WI38 (cell line): ENCODE results near the gene IREB2.
A peak's percentile ranks its signal among the peaks of the same experiment; 100 is the strongest.

ENCODE experiments used
- H3K4me3 ChIP-seq: 2 replicates; pipeline ENCODE4 v1.5.1; 2011; ENCODE audit warnings: low read depth, mild to moderate bottlenecking, control low read depth, low read length
- TF ChIP-seq, protein P1 (sequence below): IDR thresholded peaks from 2 replicates; pipeline ENCODE4 v1.5.1; 2012; ENCODE audit warnings: low read depth, mild to moderate bottlenecking, control low read depth, low read length

IREB2 gene, protein sequence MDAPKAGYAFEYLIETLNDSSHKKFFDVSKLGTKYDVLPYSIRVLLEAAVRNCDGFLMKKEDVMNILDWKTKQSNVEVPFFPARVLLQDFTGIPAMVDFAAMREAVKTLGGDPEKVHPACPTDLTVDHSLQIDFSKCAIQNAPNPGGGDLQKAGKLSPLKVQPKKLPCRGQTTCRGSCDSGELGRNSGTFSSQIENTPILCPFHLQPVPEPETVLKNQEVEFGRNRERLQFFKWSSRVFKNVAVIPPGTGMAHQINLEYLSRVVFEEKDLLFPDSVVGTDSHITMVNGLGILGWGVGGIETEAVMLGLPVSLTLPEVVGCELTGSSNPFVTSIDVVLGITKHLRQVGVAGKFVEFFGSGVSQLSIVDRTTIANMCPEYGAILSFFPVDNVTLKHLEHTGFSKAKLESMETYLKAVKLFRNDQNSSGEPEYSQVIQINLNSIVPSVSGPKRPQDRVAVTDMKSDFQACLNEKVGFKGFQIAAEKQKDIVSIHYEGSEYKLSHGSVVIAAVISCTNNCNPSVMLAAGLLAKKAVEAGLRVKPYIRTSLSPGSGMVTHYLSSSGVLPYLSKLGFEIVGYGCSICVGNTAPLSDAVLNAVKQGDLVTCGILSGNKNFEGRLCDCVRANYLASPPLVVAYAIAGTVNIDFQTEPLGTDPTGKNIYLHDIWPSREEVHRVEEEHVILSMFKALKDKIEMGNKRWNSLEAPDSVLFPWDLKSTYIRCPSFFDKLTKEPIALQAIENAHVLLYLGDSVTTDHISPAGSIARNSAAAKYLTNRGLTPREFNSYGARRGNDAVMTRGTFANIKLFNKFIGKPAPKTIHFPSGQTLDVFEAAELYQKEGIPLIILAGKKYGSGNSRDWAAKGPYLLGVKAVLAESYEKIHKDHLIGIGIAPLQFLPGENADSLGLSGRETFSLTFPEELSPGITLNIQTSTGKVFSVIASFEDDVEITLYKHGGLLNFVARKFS

DNA sequence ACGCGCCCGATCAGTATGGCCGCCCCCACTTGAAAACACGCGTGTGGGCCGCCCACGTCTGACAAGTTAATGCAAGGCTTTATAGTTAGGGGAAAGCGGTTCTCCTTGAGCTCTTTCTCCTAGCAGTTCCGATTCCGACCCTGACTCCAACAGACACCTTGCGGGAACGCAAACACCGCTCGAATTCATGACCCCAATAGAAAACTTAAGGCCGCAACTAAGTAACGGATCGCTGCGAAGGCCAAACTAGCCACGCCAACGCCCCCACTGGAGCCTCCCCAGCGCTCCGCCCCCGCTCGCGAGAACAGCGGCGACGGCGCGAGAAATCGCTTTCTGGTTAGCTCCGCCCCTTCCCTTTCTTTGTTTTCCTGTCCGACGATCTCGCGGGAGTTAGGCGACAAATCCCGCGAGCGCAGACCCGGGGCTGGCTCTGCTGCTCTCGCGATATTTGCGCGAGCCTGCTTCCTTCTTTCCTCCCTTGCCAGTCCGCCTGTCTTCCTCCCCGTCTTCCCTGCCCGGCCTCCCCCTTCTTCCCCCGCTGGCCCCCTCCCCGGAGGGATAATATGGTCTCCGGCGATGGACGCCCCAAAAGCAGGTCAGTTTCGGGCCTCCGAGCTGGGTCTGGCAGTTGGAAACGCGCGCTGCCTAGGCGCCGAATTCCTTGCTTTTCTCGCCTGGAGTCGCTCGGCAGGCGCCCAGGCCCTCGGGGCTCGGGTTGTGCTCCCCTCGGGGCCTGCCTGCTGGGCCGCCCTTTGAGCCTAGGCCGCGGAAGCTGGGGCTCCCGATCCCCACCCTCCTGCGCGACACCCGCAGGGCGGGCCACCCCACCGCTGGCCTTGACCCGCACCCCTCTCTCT, at the start of gene IREB2:
TSS of gene IREB2 (plus strand) at position 455 of the 857 bp plus-strand sequence. CDS start at position 577, 122 bp downstream.
- peak within 1 kb of the TSS; percentile 92 for H3K4me3 ChIP-seq
- TF ChIP-seq, protein P1, sequence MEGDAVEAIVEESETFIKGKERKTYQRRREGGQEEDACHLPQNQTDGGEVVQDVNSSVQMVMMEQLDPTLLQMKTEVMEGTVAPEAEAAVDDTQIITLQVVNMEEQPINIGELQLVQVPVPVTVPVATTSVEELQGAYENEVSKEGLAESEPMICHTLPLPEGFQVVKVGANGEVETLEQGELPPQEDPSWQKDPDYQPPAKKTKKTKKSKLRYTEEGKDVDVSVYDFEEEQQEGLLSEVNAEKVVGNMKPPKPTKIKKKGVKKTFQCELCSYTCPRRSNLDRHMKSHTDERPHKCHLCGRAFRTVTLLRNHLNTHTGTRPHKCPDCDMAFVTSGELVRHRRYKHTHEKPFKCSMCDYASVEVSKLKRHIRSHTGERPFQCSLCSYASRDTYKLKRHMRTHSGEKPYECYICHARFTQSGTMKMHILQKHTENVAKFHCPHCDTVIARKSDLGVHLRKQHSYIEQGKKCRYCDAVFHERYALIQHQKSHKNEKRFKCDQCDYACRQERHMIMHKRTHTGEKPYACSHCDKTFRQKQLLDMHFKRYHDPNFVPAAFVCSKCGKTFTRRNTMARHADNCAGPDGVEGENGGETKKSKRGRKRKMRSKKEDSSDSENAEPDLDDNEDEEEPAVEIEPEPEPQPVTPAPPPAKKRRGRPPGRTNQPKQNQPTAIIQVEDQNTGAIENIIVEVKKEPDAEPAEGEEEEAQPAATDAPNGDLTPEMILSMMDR = no peak

DNA sequence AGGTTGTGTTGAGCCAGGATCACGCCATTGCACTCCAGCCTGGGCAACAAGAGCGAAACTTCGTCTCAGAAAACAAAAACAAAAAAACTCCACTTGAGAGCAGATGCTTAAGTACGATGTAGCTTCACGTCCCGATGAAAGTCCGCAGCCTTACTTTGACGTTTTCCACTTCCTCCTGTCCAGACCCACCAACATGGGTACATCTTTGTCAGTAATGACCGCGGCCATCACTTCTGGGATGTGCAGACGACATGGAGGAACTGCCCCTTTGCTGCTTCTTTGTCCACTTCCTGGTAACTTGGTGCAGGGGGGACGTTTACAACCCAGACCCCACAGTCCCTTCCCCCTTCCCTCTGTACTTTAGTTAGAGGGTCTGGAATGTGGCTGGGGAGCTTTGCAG, 49.2 kb upstream of the IREB2 start:
- TF ChIP-seq, protein P1 = no peak
- H3K4me3 ChIP-seq = no peak overlapping the region

DNA sequence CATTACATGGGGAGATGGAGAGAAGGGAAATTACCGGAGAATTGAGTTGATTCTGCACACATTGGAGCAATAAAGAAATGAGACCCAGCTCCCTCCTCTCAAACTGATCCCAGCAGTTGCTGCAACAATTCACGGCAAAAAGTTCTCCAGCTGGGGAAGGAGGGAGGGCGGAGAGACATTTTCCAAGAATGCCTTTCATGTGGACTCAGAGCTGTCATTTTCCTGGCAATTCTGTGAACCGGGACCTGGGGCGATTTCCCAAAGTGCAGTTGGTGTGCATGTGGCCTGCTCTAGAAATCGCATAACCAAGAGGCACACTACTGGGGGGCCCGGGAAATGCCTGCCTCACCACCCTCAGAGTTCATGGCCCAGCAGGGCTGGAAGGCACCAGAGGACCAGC, 48.7 kb upstream of the IREB2 start:
- H3K4me3 ChIP-seq = no peak overlapping the region
- TF ChIP-seq, protein P1 = no peak

DNA sequence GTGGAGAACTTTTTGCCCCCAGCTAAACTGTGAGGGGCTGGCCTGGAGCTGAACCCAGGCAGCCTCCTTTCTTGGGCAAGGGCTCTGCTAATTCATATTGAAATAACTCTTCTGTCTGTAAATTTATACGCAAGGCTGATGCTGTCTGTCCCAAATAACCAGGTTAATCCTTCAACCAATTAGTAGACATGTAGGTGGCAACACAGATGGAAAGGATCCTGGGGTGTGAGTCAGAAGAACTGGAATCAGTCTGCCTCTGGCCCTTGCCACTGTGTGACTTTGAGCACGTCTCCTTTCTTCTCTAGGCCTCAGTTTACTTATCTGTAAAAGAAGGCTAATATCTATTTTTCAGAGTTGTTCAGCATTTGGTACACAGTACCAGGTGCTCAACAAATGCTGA, 48.3 kb upstream of the IREB2 start:
- TF ChIP-seq, protein P1 = no peak

DNA sequence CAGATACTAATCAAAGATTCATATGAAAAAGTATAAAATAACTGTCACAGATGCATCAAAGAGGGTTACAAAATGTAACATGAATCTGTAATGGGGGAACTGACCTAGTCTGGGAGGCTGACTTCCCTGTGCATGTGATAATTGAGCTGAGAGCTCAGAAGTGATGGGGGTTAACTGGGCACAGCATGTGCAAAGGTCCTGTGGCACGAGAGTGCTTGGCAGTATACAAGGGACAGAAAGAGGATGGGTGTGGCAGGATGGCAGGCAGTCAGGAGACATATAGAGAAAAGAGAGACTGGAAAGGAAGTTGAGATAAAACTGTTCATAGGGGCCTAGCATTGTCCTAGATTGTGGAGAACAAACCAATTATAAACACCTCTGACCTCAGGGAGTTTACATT, 47.8 kb upstream of the IREB2 start:
- no peak overlapping the region for H3K4me3 ChIP-seq
- TF ChIP-seq, protein P1 = no peak

More for the DNA sequence above, 48.3 kb upstream of the IREB2 start:
- no peak overlapping the region for H3K4me3 ChIP-seq

DNA sequence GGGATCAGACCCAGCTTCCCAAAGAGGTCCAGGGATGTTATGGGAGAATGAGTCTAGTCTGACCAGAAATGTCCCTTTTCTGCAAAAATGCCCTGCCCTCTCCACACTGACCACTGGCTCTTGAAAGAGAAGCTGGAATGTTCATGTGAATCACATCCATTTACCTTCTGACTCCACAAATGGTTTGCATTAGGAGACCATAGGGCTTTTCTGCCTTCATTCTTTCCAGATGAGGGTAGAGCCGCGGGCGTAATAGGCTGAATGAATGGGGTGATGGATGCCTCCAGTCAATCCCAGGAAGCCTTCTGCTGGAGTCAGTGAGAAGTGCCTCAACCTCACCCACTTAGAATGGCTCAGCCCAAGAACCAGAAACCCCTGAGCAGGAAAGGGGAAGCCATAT, 47.2 kb upstream of the IREB2 start:
- TF ChIP-seq, protein P1 = no peak
- H3K4me3 ChIP-seq = no peak overlapping the region
